Neural crest cell (in vitro differentiated cells): ENCODE data around the gene STIM2. TPM values are rescaled to one million over a fixed set of nuclear protein-coding genes. Genes with fewer than 3 reads are reported as not detected.

Experiments
- DNase-seq: peaks from one replicate; pipeline ENCODE4 v3.0.0; 2021; ENCODE audit warnings: low read depth, mixed read lengths, low spot score
- H3K27ac Mint-ChIP-seq: one replicate; pipeline ENCODE4 v1.8.0; 2021; ENCODE audit warnings: mild to moderate bottlenecking, mixed read lengths; ENCODE audit not compliant: unreplicated experiment
- H3K27me3 Mint-ChIP-seq: 2 replicates; pipeline ENCODE4 v1.8.0; 2021; ENCODE audit warnings: low read depth, mild to moderate bottlenecking, mixed read lengths
- H3K36me3 Mint-ChIP-seq: 2 replicates; pipeline ENCODE4 v1.8.0; 2021; ENCODE audit warnings: low read depth, mild to moderate bottlenecking, mixed read lengths
- H3K4me1 Mint-ChIP-seq: 2 replicates; pipeline ENCODE4 v1.8.0; 2021; ENCODE audit warnings: mixed read lengths
- H3K4me3 Mint-ChIP-seq: one replicate; pipeline ENCODE4 v1.8.0; 2021; ENCODE audit warnings: mild to moderate bottlenecking, mixed read lengths
- H3K9me3 Mint-ChIP-seq: 2 replicates; pipeline ENCODE4 v1.8.0; 2021; ENCODE audit warnings: mixed read lengths
- total RNA-seq: library from RNA; stranded (reverse); gene quantifications from 2 replicates; pipeline ENCODE4 v1.2.1, GENCODE V29; 2021
- TF ChIP-seq, protein P1 (sequence below): fragments of 200-600 bp; sonication (generic); conservative IDR thresholded peaks from 2 replicates; pipeline ENCODE4 v1.5.0; 2021; ENCODE audit warnings: antibody characterized with exemption, mild to moderate bottlenecking

Gene STIM2
- total RNA-seq, 1 donor from 2014 or later: 30.5 TPM

DNA sequence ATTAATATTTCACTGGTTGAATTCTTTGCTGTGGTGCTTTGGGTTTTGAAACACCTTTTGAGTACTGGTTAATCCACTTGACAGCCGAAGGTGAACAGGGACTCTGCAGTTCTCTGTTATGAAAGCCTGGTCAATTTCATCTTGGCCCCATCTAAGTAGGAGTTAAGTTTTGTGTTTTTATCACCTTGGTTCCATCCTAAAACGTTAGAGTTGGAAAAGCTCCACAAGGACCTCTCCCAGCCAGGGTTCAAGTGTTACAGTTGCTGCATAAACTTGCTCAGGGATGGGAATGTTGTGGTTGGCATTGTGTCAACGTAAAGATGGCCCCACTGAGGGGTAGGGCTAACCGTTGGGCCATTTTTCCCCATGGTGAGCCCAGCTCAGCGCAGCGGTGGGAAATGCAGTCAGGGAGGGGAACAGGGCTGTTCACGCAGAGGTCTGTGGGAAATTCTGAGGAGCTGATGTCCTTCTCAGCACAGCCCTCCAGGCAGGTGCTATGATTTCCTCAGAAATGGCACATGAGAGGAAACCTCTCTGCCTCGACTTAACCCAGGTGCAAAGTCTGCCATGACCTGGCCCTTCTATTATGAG, 188.7 kb downstream of the STIM2 start:
- TF ChIP-seq, protein P1, sequence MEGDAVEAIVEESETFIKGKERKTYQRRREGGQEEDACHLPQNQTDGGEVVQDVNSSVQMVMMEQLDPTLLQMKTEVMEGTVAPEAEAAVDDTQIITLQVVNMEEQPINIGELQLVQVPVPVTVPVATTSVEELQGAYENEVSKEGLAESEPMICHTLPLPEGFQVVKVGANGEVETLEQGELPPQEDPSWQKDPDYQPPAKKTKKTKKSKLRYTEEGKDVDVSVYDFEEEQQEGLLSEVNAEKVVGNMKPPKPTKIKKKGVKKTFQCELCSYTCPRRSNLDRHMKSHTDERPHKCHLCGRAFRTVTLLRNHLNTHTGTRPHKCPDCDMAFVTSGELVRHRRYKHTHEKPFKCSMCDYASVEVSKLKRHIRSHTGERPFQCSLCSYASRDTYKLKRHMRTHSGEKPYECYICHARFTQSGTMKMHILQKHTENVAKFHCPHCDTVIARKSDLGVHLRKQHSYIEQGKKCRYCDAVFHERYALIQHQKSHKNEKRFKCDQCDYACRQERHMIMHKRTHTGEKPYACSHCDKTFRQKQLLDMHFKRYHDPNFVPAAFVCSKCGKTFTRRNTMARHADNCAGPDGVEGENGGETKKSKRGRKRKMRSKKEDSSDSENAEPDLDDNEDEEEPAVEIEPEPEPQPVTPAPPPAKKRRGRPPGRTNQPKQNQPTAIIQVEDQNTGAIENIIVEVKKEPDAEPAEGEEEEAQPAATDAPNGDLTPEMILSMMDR: no peak
- Mint-ChIP-seq H3K9me3 (no peaks in the 10 kb centered on the region), H3K27ac (no peak overlapping the region), H3K4me3 (no peak overlapping the region), H3K36me3 (no peaks in the 10 kb centered on the region), H3K27me3 (peaks cover 13% of the 10 kb centered on the region), H3K4me1 (peaks cover 4% of the 10 kb centered on the region)
- DNase-seq: no peak

DNA sequence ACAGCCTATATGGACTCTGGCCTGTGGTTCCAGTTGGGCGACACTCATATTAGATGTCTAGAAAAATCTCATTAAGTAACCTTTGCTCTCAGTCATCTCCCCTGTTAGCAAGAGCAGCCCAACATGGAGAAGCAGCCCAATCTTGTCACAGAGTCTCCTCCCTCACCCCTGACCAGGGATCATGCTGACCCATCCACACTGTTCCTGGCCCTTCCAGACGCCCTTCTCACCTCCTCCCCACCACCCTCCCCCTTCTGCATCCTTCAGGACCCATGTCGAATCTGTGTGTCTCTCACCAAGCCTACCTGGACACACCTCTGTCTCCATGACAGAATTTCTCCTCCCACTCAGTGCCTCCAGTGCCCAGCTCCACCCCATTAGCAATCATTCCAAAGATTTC, 190.1 kb downstream of the STIM2 start:
- TF ChIP-seq, protein P1: no peak
- Mint-ChIP-seq H3K9me3 (no peaks in the 10 kb centered on the region), H3K36me3 (no peaks in the 10 kb centered on the region), H3K4me1 (peaks cover 4% of the 10 kb centered on the region), H3K27ac (no peak overlapping the region), H3K27me3 (peaks cover 3% of the 10 kb centered on the region), H3K4me3 (no peak overlapping the region)
- DNase-seq: no peak

DNA sequence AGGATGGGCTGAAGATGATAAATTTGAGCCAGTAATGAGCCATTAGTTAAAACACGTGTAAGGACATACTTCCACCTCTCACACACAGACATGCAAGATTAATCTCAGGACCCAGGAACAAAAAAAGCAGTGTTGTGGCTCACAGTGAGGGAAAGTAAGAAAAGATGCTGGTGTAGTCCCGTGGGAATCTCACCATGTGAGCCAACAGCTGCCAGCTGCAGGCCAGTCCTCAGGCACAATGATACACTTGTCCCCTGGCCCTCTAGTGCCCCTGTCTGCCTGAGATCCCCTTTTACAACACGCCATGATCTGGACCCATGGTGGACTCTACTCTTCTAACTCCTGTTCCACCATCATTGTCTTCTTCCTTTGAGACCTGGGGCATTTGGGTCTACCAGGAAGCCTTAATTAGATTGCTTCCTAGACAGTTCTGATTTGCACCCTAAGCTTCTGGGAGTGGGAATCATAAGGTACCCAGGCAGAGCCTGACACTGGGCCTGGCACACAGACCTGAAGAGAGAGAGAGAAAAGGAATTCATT, 194.7 kb downstream of the STIM2 start:
- H3K4me1 Mint-ChIP-seq: no peaks in the 10 kb centered on the region
- H3K36me3 Mint-ChIP-seq: no peaks in the 10 kb centered on the region
- no peaks in the 10 kb centered on the region for H3K9me3 Mint-ChIP-seq
- DNase-seq: no peak
- TF ChIP-seq, protein P1: no peak
- peak overlapping the region; percentile 5 for H3K27ac Mint-ChIP-seq
- no peak overlapping the region for H3K4me3 Mint-ChIP-seq
- H3K27me3 Mint-ChIP-seq: no peaks in the 10 kb centered on the region

DNA sequence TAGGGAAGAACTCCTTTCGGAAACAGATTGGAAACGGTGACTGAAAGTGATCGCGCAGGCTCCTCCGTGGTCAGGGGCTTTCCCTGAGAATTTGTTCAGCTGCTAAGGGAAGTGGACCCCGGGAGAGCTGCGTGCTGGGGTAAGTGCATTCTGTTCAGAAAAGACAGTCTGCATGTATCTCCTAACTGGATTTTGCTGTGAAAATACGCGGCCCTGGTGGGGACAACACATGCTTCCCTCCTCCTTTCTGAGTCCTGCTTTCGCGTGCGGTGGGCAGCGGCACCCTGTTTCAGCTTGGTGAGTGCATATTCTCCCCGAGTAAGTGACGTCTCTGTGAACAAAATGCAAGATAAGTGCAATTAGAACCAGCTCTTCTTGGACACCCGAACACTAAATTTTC, 195.6 kb downstream of the STIM2 start:
- Mint-ChIP-seq H3K9me3 (no peaks in the 10 kb centered on the region), H3K4me1 (no peaks in the 10 kb centered on the region), H3K4me3 (no peak overlapping the region), H3K36me3 (no peaks in the 10 kb centered on the region), H3K27me3 (no peaks in the 10 kb centered on the region), H3K27ac (no peak overlapping the region)
- TF ChIP-seq, protein P1: no peak
- DNase-seq: no peak

DNA sequence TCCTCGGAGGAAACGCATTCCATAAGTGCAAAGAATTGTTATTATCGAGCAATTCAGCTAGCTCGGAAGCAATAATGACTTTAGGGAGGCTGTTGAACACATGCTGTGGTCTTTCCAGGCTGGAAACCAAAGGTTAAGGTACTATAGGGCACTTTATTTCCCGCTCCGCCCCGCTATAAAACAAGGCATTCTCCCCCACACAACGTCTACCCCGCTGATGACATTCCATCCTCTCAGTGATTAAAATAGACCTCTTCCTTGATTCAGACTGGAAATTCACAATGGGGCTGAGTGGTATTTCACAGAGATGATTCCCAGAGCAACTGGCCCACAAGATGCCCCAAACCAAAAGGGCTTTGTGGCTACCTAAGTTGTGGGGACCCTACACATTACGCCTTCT, 196.4 kb downstream of the STIM2 start:
- TF ChIP-seq, protein P1: no peak
- Mint-ChIP-seq H3K27me3 (no peaks in the 10 kb centered on the region), H3K4me1 (no peaks in the 10 kb centered on the region), H3K4me3 (no peak overlapping the region), H3K27ac (no peak overlapping the region), H3K36me3 (no peaks in the 10 kb centered on the region), H3K9me3 (no peaks in the 10 kb centered on the region)
- DNase-seq: no peak
